GM10266 (cell line): Measurements from ENCODE around the gene AMBRA1.

Experiments
- DNase-seq: peaks from one replicate; pipeline ENCODE4 v3.0.0; 2012; ENCODE audit errors: extremely low spot score
- CTCF ChIP-seq: IDR thresholded peaks from 2 replicates; pipeline ENCODE4 v1.5.1; 2012; ENCODE audit warnings: mild to moderate bottlenecking, low read depth; ENCODE audit not compliant: control insufficient read depth, insufficient read depth; ENCODE audit errors: missing control alignments

The AMBRA1 gene

GRCh38 chr11:46352063-46352841 is 241.6 kb downstream of the AMBRA1 start:
- DNase-seq = peak; percentile 64
- peak; percentile 89 for TF ChIP-seq CTCF

- no peak for TF ChIP-seq CTCF
- DNase-seq = no peak
These were observed 242.2 kb downstream of the AMBRA1 start for GRCh38 chr11:46351606-46352005.

- TF ChIP-seq CTCF = no peak
- DNase-seq = no peak
These were observed 242.7 kb downstream of the AMBRA1 start for GRCh38 chr11:46351148-46351547.

GRCh38 chr11:46350695-46351094 is 243.1 kb downstream of the AMBRA1 start:
- TF ChIP-seq CTCF = no peak
- no peak for DNase-seq

- TF ChIP-seq CTCF = no peak
- no peak for DNase-seq
These were observed 245.0 kb downstream of the AMBRA1 start for GRCh38 chr11:46348566-46349401.

GRCh38 chr11:46347637-46348311 is 246.0 kb downstream of the AMBRA1 start:
- DNase-seq = no peak
- TF ChIP-seq CTCF = no peak
